Right lobe of liver (tissue), 4 donors: Measurements from ENCODE around the gene KCNB1.

Experiments used
- CTCF ChIP-seq, 4 donors: fragments of 200-600 bp in 3 of 4; fragments of 450-650 bp in 1 of 4; IDR thresholded peaks; one replicate each; pipeline versions ENCODE4 v1.5.1 to v1.8.0; 2016 to 2022; ENCODE audit warnings: antibody characterized with exemption in 4 of 4, mild to moderate bottlenecking in 2 of 4
- POLR2A ChIP-seq: fragments of 450-650 bp; IDR thresholded peaks from one replicate; pipeline ENCODE4 v1.6.1; 2017; ENCODE audit warnings: antibody characterized with exemption, mild to moderate bottlenecking
- donor health status: DM: no; HTN: no; CAD: no.
- donor health status: DM: no; HTN: no; CAD: no.
- donor health status: DM: no; HTN: yes; CAD: no.

GRCh38 chr20:49338061-49338460, 144.4 kb downstream of the KCNB1 start:
- TF ChIP-seq CTCF (IDR thresholded peaks at IDR 0.05) (no peak), POLR2A (no peak)
